GM18868 (cell line): ENCODE measurements around the gene SPATS2L.

ENCODE experiments used
- ATAC-seq: cut with Tn5 transposase; IDR thresholded peaks from one replicate; pipeline ENCODE4 v1.9.1; 2021; ENCODE audit warnings: mild to moderate bottlenecking, moderate library complexity; ENCODE audit not compliant: unreplicated experiment

SPATS2L gene

DNA sequence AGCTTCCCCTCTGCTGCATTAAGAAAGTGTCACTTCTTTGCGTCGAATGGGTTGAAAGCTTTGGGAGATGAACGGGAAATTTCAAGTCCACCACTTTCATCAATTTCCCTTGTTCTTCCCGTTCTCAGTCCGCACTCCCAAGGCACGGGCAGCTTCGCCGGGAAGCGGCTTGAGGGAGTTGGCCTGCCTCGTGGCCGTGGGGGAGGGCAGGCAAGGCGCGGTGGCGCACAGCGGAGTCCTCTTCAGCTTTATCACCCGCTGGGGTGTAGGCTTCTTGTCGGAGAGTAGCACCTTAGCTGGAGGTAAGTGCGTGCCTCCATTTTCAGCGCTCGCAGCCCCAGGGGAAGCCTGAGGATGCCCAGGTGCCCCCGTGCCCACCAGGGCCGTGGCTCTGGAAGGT lies 183.5 kb downstream of the SPATS2L start:
- ATAC-seq, result no peak

DNA sequence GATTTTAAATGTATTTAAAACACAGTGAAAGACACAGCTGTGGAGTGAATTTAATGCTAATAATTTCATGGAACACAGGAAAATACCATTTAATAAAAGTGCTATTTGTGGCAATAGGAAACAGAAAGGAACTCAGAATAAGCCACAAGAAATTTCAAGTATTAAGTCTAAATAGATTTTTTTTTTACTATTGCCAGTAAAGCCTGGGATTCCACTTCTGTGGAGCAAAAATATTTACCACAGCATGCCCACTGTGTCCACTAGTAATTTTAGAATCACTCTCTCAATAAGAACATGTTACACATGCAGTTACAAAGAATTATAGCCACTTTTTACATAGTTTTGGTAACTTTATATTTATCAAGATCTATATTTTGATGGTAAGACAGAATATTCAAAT lies 186.2 kb downstream of the SPATS2L start:
- ATAC-seq, result no peak

- ATAC-seq, result no peak
Observed at GRCh38 chr2:200494048-200494447, 187.6 kb downstream of the SPATS2L start.

DNA sequence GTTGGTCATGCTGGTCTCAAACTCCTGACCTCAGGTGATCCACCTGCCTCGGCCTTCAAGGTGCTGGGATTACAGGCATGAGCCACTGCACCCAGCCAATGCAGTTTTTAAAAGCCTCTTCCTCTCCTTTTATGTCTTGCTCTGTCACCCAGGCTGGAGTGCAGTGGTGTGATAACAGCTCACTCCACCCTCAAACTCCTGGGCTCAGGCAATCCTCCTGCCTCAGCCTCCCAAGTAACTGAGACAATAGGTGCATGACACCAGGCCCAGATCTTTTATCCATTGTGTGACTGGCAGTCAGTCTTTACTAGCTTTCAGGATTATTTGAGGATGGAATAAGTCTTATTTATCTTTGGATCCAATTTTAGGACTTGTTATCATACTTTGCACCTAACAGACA lies 190.2 kb downstream of the SPATS2L start:
- ATAC-seq, result no peak

- ATAC-seq, result no peak
Observed at GRCh38 chr2:200498402-200499162, 192.1 kb downstream of the SPATS2L start.

GRCh38 chr2:200502196-200502595 lies 195.7 kb downstream of the SPATS2L start:
- ATAC-seq, result no peak

DNA sequence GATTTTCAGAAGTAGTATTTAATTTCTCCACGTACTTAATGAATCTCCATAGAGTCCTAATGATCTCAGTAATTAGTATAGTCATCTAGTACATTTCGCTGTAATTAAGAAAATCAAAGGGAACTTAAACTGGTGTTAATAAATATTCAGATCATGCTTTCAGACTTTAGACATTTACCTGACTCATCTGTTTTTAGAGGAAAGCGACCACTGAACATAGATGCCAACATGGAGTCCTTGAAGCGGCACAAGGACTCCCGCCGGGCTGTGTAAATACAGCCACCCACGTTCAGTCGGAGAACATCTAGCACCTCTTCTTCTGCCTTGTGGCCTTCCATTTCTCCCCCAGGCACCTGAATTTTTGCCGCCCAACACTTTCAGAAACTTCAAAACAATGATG lies 200.2 kb downstream of the SPATS2L start:
- no peak for ATAC-seq

GRCh38 chr2:200507179-200507578 lies 200.7 kb downstream of the SPATS2L start:
- ATAC-seq, result no peak

DNA sequence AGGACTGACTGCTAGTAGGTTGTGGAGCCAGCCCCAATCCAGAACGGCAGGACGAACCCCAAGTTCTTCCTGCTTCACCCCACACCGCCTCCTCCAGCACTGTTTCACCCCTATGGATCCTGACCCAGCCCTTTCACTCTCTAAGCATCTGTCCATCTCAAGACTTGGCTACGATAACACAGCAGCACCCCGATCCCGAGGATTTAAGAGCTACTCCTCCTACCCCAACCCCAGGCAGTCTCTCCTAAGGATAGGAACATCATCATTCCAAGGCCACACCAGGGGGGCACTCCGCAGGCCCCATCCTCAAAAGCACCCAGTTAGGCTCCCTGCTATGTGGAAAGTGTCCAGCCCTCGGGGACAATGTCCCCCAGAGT lies 202.7 kb downstream of the SPATS2L start:
- no peak for ATAC-seq

GRCh38 chr2:200509612-200510433 lies 203.3 kb downstream of the SPATS2L start, which contains the start of gene KCTD18:
Gene KCTD18, minus strand, starts transcription at chr2:200510068. Its CDS starts 3,052 bp downstream, at chr2:200507016.
- ATAC-seq, result peak; percentile 99

DNA sequence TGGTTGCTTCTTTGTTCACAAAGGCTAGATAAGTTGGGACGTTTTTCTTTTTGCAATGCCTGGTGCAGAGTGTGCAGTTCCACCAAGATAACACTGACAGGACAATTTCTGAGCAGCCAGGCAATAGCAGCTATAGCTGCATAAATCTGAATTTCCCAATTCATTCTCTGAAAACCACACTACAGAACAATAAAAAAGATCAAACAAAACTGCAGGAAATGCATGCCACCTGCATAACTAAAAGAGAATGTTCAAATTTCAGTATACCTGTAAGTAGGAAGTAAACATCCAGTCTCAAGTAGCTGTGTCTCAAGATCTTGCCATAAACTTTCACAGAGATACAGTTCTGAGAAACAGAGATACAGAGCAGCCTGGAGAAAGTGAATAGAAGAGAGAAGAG lies 208.7 kb downstream of the SPATS2L start:
- ATAC-seq, result no peak

- no peak for ATAC-seq
Observed at GRCh38 chr2:200523158-200523557, 216.7 kb downstream of the SPATS2L start.

GRCh38 chr2:200523604-200524003 lies 217.1 kb downstream of the SPATS2L start:
- no peak for ATAC-seq

GRCh38 chr2:200525066-200525465 lies 218.6 kb downstream of the SPATS2L start:
- ATAC-seq, result no peak

DNA sequence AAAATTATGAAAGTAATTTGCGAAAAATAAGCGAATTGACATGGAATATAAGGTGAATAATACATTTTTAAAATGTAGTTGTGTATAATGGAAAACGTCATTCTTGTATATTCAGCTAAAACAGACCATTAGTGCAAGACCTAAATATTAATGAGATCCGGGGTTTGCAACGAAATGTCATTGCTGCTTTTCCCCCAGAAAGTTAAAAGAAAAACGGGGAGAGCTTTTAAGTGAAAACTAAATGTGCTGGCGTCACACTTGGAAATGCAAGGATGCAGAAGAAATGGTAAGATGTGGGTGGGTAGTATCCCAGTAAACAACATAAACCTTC lies 219.0 kb downstream of the SPATS2L start:
- no peak for ATAC-seq

GRCh38 chr2:200525882-200526651 lies 219.6 kb downstream of the SPATS2L start, which contains the start of gene SGO2:
Gene SGO2, plus strand, starts transcription at chr2:200526207. Its CDS starts 6,769 bp downstream, at chr2:200532976.
- peak; percentile 100 for ATAC-seq

DNA sequence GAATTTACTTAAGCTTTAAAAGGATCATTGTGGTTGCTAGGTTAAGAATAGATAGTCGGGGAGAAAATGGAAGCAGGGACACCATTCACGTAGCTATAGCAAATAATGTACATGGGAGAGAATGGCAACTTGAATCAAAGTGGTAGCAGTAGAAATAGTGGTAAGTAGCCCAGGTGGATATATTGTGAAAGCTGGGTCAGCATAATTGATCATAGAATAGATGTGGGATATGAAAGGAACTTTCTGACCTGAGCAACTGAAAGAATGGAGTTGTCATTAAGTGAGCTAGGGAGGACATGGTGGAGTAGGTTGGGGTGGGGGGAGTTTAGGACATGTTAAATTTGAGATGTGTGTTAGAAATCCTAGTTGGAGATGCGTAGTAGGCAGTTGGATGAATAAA lies 221.7 kb downstream of the SPATS2L start:
- ATAC-seq, result no peak
